Head of caudate nucleus (tissue), 42 donors: ENCODE measurements around the gene B3GAT1.

Experiments used
- DNase-seq, 42 donors: peaks; one replicate each; pipeline versions ENCODE4 v3.0.0 to v3.0.0-alpha.2; 2020 to 2021; ENCODE audit warnings: mixed read lengths in 7 of 42
- intact Hi-C: fragments of 100-400 bp; cut with DNase I; formaldehyde crosslinking; loops from one replicate; pipeline ENCODE4 v1.15.0; 2022

B3GAT1 gene

GRCh38 chr11:134366254-134366653 lies 45.8 kb downstream of the B3GAT1 start:
- peak in 2 of 42 donors; percentile 5 to 8 for DNase-seq
- intact Hi-C loops = loop anchor here (10.0 kb wide), 1 partner anchor 269 kb away; no protein-coding TSS in a partner anchor

- intact Hi-C loops = loop anchor here (10.0 kb wide), 1 partner anchor 270 kb away; no protein-coding TSS in a partner anchor
- DNase-seq = peak in 23 of 42 donors; percentile 19 to 74 (median 53)
Observed at GRCh38 chr11:134365011-134365925, 46.8 kb downstream of the B3GAT1 start.

- peak in 5 of 42 donors; percentile 4 to 14 (median 8) for DNase-seq
- intact Hi-C loops = loop anchor here (10.0 kb wide), 1 partner anchor 271 kb away; no protein-coding TSS in a partner anchor
Observed at GRCh38 chr11:134364261-134364660, 47.8 kb downstream of the B3GAT1 start.

GRCh38 chr11:134363592-134363991 lies 48.5 kb downstream of the B3GAT1 start:
- intact Hi-C loops = loop anchor here (10.0 kb wide), 1 partner anchor 271 kb away; no protein-coding TSS in a partner anchor
- peak in 6 of 42 donors; percentile 3 to 7 (median 4) for DNase-seq

GRCh38 chr11:134363161-134363560 lies 48.9 kb downstream of the B3GAT1 start:
- intact Hi-C loops = loop anchor here (10.0 kb wide), 1 partner anchor 272 kb away; no protein-coding TSS in a partner anchor

GRCh38 chr11:134362192-134362901 lies 49.7 kb downstream of the B3GAT1 start:
- intact Hi-C loops = loop anchor here (10.0 kb wide), 1 partner anchor 272 kb away; no protein-coding TSS in a partner anchor
- DNase-seq = peak in 5 of 42 donors; percentile 5 to 11 (median 9)

More at GRCh38 chr11:134363161-134363560, 48.9 kb downstream of the B3GAT1 start:
- peak in 3 of 42 donors; percentile 2 to 27 (median 8) for DNase-seq

GRCh38 chr11:134361661-134362060 lies 50.4 kb downstream of the B3GAT1 start:
- intact Hi-C loops = loop anchor here (10.0 kb wide), 1 partner anchor 273 kb away; no protein-coding TSS in a partner anchor
- DNase-seq = peak in 5 of 42 donors; percentile 7 to 17 (median 10)

GRCh38 chr11:134360050-134360835 lies 51.8 kb downstream of the B3GAT1 start:
- DNase-seq = peak; percentile 81 to 96 (median 91)
- intact Hi-C loops = loop anchor here (10.0 kb wide), 1 partner anchor 275 kb away; no protein-coding TSS in a partner anchor

GRCh38 chr11:134359646-134360045 lies 52.4 kb downstream of the B3GAT1 start:
- DNase-seq = peak in 3 of 42 donors; percentile 3 to 6 (median 4)
- intact Hi-C loops = loop anchor here (10.0 kb wide), 1 partner anchor 275 kb away; no protein-coding TSS in a partner anchor

GRCh38 chr11:134358856-134359490 lies 53.1 kb downstream of the B3GAT1 start:
- intact Hi-C loops = no loop called here
- peak in 6 of 42 donors; percentile 10 to 23 (median 16) for DNase-seq

- DNase-seq = peak in 7 of 42 donors; percentile 9 to 28 (median 12)
- intact Hi-C loops = no loop called here
Observed at GRCh38 chr11:134358165-134358855, 53.7 kb downstream of the B3GAT1 start.

- intact Hi-C loops = no loop called here
- peak in 2 of 42 donors; percentile 6 to 7 for DNase-seq
Observed at GRCh38 chr11:134357545-134357839, 54.5 kb downstream of the B3GAT1 start.

GRCh38 chr11:134356656-134357544 lies 55.1 kb downstream of the B3GAT1 start:
- peak in 5 of 42 donors; percentile 2 to 15 (median 12) for DNase-seq
- intact Hi-C loops = no loop called here

GRCh38 chr11:134355656-134356055 lies 56.4 kb downstream of the B3GAT1 start:
- intact Hi-C loops = no loop called here
- no peak for DNase-seq

GRCh38 chr11:134355136-134355535 lies 56.9 kb downstream of the B3GAT1 start:
- DNase-seq = peak in 1 of 42 donors; percentile 2
- intact Hi-C loops = no loop called here

GRCh38 chr11:134352111-134352510 lies 59.9 kb downstream of the B3GAT1 start:
- DNase-seq = no peak
- intact Hi-C loops = no loop called here
